ENCODE measurements around the gene DIS3L. TPM values are rescaled to one million over a fixed set of nuclear protein-coding genes. Genes with fewer than 3 reads are reported as not detected.

DIS3L gene
- total RNA-seq, 3 donors from 2014 or later: 15.5 to 31.9 (median 23.9) TPM

DNA sequence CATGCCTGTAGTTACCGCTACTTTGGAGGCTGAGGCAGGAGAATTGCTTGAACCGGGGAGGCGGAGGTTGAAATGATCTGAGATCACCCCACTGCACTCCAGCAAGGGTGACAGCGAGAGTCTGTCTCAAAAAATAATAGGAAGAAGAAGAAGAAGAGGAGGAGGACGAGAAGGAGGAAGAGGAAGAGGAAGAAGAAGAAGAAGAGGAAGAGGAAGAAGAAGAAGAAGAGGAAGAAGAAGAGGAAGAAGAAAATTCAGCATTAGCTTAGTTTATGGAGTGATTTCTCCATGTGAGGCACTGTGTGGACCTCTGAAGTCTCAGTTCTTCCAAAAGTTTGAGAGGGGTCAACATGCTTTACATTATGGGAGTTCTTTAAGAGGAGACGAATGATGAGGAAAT is 22.4 kb upstream of the DIS3L start:
- H3K9me3 ChIP-seq: no peaks in the 10 kb centered on the region
- no peaks in the 10 kb centered on the region for H3K4me1 ChIP-seq (ENCODE audit: low read depth)
- no peaks in the 10 kb centered on the region for H3K36me3 ChIP-seq (ENCODE audit: low read depth)
- DNase-seq: no peak
- intact Hi-C loops (cut with DNase I, micrococcal nuclease): no loop called here
- TF ChIP-seq, protein P1, sequence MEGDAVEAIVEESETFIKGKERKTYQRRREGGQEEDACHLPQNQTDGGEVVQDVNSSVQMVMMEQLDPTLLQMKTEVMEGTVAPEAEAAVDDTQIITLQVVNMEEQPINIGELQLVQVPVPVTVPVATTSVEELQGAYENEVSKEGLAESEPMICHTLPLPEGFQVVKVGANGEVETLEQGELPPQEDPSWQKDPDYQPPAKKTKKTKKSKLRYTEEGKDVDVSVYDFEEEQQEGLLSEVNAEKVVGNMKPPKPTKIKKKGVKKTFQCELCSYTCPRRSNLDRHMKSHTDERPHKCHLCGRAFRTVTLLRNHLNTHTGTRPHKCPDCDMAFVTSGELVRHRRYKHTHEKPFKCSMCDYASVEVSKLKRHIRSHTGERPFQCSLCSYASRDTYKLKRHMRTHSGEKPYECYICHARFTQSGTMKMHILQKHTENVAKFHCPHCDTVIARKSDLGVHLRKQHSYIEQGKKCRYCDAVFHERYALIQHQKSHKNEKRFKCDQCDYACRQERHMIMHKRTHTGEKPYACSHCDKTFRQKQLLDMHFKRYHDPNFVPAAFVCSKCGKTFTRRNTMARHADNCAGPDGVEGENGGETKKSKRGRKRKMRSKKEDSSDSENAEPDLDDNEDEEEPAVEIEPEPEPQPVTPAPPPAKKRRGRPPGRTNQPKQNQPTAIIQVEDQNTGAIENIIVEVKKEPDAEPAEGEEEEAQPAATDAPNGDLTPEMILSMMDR (IDR thresholded peaks at IDR 0.05): no peak
- H3K4me3 ChIP-seq: no peak overlapping the region
- ATAC-seq: no peak

DNA sequence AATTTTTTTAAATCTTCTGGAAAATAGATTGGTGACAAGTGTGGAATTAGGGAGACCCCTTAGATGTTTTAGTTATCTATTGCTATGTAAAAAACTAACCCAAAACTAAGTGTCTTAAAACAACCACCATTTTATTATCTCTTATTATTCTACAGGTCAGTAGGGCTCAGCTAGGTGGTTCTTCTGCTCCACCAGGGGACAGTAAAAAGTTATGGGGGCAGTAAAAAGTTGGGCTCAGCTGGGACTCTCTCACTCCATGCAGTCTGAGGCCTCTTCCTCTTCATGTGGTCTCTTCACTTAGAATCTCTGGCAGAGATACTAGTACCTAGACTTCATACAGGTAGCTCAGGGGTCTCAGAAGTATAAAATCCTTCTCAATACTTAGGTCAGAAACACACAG is 18.0 kb upstream of the DIS3L start:
- Histone ChIP-seq H3K4me3 (no peak overlapping the region), H3K9me3 (no peaks in the 10 kb centered on the region), H3K4me1 (ENCODE audit: low read depth) (no peaks in the 10 kb centered on the region), H3K36me3 (ENCODE audit: low read depth) (no peaks in the 10 kb centered on the region)
- TF ChIP-seq, protein P1 (IDR thresholded peaks at IDR 0.05): no peak
- intact Hi-C loops (cut with DNase I, micrococcal nuclease): no loop called here
- DNase-seq (no peak), ATAC-seq (no peak)

DNA sequence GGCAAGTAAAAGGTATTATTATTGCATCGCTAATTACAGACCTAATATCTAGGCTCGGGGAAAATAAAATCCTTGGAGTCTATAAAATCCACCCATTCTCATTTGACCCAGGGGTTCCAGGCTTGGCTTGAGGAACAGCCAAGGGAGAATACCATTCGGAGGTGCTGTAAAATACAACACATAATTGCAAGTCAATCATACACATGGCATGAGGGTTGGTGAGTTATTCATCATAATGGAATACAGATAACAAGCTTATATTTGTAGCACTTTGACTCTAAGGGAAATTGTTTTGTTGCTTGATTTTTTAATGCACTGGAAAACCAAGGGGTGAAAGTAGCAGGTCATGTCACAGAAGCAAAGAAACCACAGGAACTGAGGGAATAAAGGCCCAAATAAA is 16.8 kb upstream of the DIS3L start:
- Histone ChIP-seq H3K9me3 (no peaks in the 10 kb centered on the region), H3K4me1 (ENCODE audit: low read depth) (no peaks in the 10 kb centered on the region), H3K4me3 (no peak overlapping the region), H3K36me3 (ENCODE audit: low read depth) (no peaks in the 10 kb centered on the region)
- TF ChIP-seq, protein P1 (IDR thresholded peaks at IDR 0.05): no peak
- DNase-seq: no peak
- no peak for ATAC-seq
- intact Hi-C loops (cut with DNase I, micrococcal nuclease): no loop called here

DNA sequence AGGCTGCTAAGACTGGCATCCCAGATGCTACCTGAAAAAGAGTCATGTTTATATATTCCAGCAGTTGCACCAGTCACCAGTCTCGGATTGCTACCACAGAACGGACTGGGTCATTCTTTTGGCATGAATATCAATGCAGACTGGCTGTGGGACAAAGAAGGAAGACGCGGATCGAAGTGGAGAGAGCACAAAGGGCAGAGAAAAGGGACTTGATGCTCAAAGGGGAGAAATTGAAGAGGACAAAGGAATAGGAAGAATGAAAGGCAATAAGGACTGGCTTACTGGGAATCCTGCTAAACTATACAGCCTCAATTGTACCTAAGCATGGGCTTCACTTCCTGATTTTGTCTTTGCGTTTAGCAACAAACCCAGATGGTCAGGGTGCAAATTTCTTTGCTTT is 15.3 kb upstream of the DIS3L start:
- Histone ChIP-seq H3K9me3 (no peaks in the 10 kb centered on the region), H3K36me3 (ENCODE audit: low read depth) (no peaks in the 10 kb centered on the region), H3K4me3 (no peak overlapping the region), H3K4me1 (ENCODE audit: low read depth) (no peaks in the 10 kb centered on the region)
- ATAC-seq (no peak), DNase-seq (no peak)
- TF ChIP-seq, protein P1 (IDR thresholded peaks at IDR 0.05): no peak
- intact Hi-C loops (cut with DNase I, micrococcal nuclease): no loop called here

DNA sequence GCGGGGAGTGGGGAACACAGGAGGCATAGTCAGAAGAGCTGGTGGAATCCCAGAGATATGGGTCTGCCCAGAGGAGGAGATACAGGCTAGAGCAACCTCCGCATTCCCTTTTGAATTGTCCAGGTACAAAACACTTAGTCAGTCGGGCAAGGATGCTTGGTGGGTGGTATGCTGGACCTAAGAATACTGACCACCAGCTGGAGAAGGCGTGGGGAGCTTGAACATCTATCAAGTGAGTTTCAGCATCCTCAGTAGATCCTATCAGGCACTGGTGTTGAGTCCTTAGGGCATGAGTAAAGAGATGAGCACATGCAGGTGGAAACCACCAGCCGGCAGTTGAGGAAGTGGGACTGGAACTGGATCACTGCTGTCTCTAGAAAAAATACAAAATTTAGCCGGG is 14.7 kb upstream of the DIS3L start:
- no peaks in the 10 kb centered on the region for H3K9me3 ChIP-seq
- H3K4me1 ChIP-seq (ENCODE audit: low read depth): no peaks in the 10 kb centered on the region
- no peaks in the 10 kb centered on the region for H3K36me3 ChIP-seq (ENCODE audit: low read depth)
- TF ChIP-seq, protein P1 (IDR thresholded peaks at IDR 0.05): no peak
- DNase-seq: no peak
- intact Hi-C loops (cut with DNase I, micrococcal nuclease): no loop called here
- ATAC-seq: no peak
- H3K4me3 ChIP-seq: no peak overlapping the region

DNA sequence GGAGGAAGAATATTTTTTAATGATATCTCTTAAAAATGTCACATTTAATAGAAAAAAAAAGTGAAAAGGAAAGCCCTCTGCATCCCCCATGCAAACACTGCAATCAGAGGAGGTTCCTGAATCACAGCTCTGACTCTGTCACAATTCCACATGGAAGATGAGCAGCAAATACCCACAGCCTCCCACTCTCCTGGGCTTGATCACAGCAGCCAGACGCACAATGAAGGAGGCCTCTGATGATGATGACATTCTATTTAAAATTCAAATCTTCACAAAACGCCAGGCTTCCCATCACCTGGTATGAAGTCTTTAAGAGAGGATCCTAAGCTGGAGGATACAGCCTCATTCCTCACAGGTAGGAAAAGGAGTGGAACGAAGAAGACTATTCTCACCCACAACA is 9.1 kb upstream of the DIS3L start:
- DNase-seq: no peak
- TF ChIP-seq, protein P1 (IDR thresholded peaks at IDR 0.05): no peak
- H3K4me1 ChIP-seq (ENCODE audit: low read depth): no peaks in the 10 kb centered on the region
- H3K4me3 ChIP-seq: no peak overlapping the region
- ATAC-seq: no peak
- no peaks in the 10 kb centered on the region for H3K9me3 ChIP-seq
- intact Hi-C loops (cut with DNase I, micrococcal nuclease): no loop called here
- no peaks in the 10 kb centered on the region for H3K36me3 ChIP-seq (ENCODE audit: low read depth)

All from mucosa of descending colon (tissue), 3 donors.